GM23248 (cell line): Measurements from ENCODE around the gene CDH22. TPM values are rescaled to one million over a fixed set of nuclear protein-coding genes. Genes with fewer than 3 reads are reported as not detected.
A peak's percentile ranks its signal among the peaks of the same experiment; 100 is the strongest.

Experiments used
- DNase-seq: peaks from one replicate; pipeline ENCODE4 v3.0.0-alpha.2; 2015
- H2AFZ ChIP-seq: fragments of 200-600 bp; sonication (generic); 2 replicates; pipeline ENCODE4 v1.6.1; 2016; ENCODE audit warnings: antibody characterized with exemption
- H3F3A ChIP-seq: fragments of 200-600 bp; sonication (generic); 2 replicates; pipeline ENCODE4 v1.6.1; 2016; ENCODE audit warnings: mild to moderate bottlenecking, antibody characterized with exemption, mixed run types; ENCODE audit not compliant: insufficient read depth
- H3K27ac ChIP-seq: fragments of 200-600 bp; sonication (generic); 2 replicates; pipeline ENCODE4 v1.5.1; 2016; ENCODE audit warnings: mild to moderate bottlenecking
- H3K27me3 ChIP-seq: fragments of 200-600 bp; sonication (generic); replicated peaks from 2 replicates; pipeline ENCODE4 v1.6.1; 2016; ENCODE audit warnings: mild to moderate bottlenecking; ENCODE audit not compliant: insufficient read depth
- H3K36me3 ChIP-seq: fragments of 200-600 bp; sonication (generic); 2 replicates; pipeline ENCODE4 v1.6.1; 2016; ENCODE audit warnings: low read depth, mild to moderate bottlenecking
- H3K4me1 ChIP-seq: fragments of 200-600 bp; sonication (generic); 2 replicates; pipeline ENCODE4 v1.6.1; 2016; ENCODE audit warnings: mild to moderate bottlenecking; ENCODE audit not compliant: insufficient read depth
- H3K4me2 ChIP-seq: fragments of 200-600 bp; sonication (generic); one replicate; pipeline ENCODE4 v1.6.1; 2016; ENCODE audit warnings: mild to moderate bottlenecking; ENCODE audit not compliant: unreplicated experiment
- H3K4me3 ChIP-seq: fragments of 200-600 bp; sonication (generic); 2 replicates; pipeline ENCODE4 v1.5.1; 2016; ENCODE audit warnings: mild to moderate bottlenecking
- H3K79me2 ChIP-seq: fragments of 200-600 bp; sonication (generic); 2 replicates; pipeline ENCODE4 v1.6.1; 2016; ENCODE audit warnings: mild to moderate bottlenecking; ENCODE audit not compliant: insufficient read depth
- H3K9ac ChIP-seq: fragments of 200-600 bp; sonication (generic); 2 replicates; pipeline ENCODE4 v1.6.1; 2016; ENCODE audit warnings: mild to moderate bottlenecking
- H3K9me2 ChIP-seq: fragments of 200-600 bp; sonication (generic); 2 replicates; pipeline ENCODE4 v1.6.1; 2016; ENCODE audit warnings: mixed run types, mild to moderate bottlenecking, moderate library complexity; ENCODE audit not compliant: insufficient read depth
- H3K9me3 ChIP-seq: fragments of 200-600 bp; sonication (generic); one replicate; pipeline ENCODE4 v1.6.1; 2017; ENCODE audit warnings: low read depth
- H4K20me1 ChIP-seq: fragments of 200-600 bp; sonication (generic); 2 replicates; pipeline ENCODE4 v1.6.0; 2016; ENCODE audit not compliant: insufficient read depth
- EZH2 ChIP-seq: fragments of 200-600 bp; sonication (generic); IDR thresholded peaks from 2 replicates; pipeline ENCODE4 v1.6.1; 2018; ENCODE audit warnings: antibody characterized with exemption, mild to moderate bottlenecking; ENCODE audit not compliant: insufficient read depth, poor library complexity, severe bottlenecking
- EZH2phosphoT487 ChIP-seq: fragments of 200-600 bp; sonication (generic); IDR thresholded peaks from 2 replicates; pipeline ENCODE4 v1.6.1; 2018; ENCODE audit warnings: antibody characterized with exemption, moderate library complexity, mild to moderate bottlenecking, low read depth; ENCODE audit not compliant: insufficient read depth
- WGBS, 2 experiments: methylation state at CpG; one replicate each; pipeline ENCODE4 v1.1.6; 2015 to 2017; ENCODE audit warnings: low lambda C conversion rate in 2 of 2, low coverage in 1 of 2; ENCODE audit errors: missing lambda C conversion rate in 2 of 2; 5-methylcytosine and 5-hydroxymethylcytosine counted together
- in situ Hi-C: fragments of 300-500 bp; cut with MboI; formaldehyde crosslinking; loops from 2 replicates; pipeline ENCODE4 v1.15.0; 2020
- polyA plus RNA-seq: library from polyadenylated mRNA; unstranded; fragments of >200 nt; fragmentation: Nextera tagmentation; extraction: Ambion mirVana; gene quantifications from 2 replicates; pipeline ENCODE4 v1.2.1, GENCODE V29; 2016
- total RNA-seq: library from RNA; depleted of rRNA; stranded (reverse); fragments of >200 nt; shearing (Covaris generic); gene quantifications from 2 replicates; pipeline ENCODE4 v1.2.3, GENCODE V29; 2014

The CDH22 gene
- total and polyA plus RNA-seq, 2 experiments from 2014 or later: not detected

DNA sequence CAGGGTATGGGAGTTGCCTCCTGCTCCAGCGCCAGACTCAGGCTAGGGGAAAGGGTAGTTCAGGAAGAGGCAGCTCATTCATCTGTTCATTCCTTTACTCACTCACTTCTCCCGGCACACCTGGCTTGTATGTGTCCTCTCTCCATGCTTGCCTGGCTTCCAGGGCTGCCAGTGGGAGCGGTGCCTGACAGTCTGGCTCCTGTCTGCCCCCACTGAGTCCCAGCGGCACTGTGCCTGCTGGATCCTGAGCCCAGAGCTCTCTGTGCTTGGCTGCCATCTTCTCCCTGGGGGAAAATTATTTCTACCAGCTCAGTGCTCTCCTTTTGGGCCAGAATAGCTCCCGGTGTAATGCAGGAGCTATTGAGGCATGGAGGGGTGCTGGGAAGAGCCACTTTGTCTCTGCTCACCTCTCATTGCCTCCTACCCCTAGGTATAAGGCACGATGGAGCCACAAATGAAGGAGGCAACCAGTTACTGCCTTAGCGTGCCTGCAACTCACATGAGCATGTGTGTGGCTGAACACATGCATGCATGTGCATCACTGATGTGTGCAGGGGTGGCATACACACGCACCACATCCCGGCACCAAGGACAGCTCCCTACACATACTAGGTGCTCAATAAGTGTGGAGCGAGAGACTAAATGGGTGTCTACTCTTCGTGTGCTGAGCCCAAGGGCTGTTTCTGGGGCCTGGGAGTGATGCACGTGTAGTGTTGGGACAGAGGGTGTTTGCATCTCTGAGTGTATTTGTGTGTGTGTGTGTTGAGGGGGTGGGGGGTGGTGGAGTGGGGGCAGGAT lies 46.6 kb downstream of the CDH22 start:
- no peaks in the 10 kb centered on the region for H3K9me2 ChIP-seq
- no peak overlapping the region for H3K4me2 ChIP-seq
- DNase-seq: no peak
- H3K9me3 ChIP-seq: no peaks in the 10 kb centered on the region
- peaks cover 9% of the 10 kb centered on the region; the same call in 1 of the 2 replicates for H3K27me3 ChIP-seq
- H2AFZ ChIP-seq: no peak overlapping the region
- H3K36me3 ChIP-seq: no peaks in the 10 kb centered on the region
- H3K9ac ChIP-seq: no peak overlapping the region
- no peak overlapping the region for H3K4me3 ChIP-seq
- no peaks in the 10 kb centered on the region for H3K4me1 ChIP-seq
- no peak overlapping the region for H3K27ac ChIP-seq
- no peaks in the 10 kb centered on the region for H3K79me2 ChIP-seq
- no peaks in the 10 kb centered on the region for H4K20me1 ChIP-seq
- 45 to 50% methylated on average over 12 of the region's 12 CpGs for WGBS, 2 experiments
- in situ Hi-C loops: no loop called here
- no peak for TF ChIP-seq EZH2
- no peak for TF ChIP-seq EZH2phosphoT487
- no peaks in the 10 kb centered on the region for H3F3A ChIP-seq

GRCh38 chr20:46260936-46261454 lies 47.3 kb downstream of the CDH22 start:
- Histone ChIP-seq H3K27me3 (0 out of 2 replicates have a peak, but pooled peaks cover 9% of the 10 kb centered on the region), H3K9ac (no peak overlapping the region), H3K4me2 (no peak overlapping the region), H3K36me3 (no peaks in the 10 kb centered on the region), H3K9me3 (no peaks in the 10 kb centered on the region), H3K9me2 (no peaks in the 10 kb centered on the region), H3K27ac (no peak overlapping the region), H3F3A (no peaks in the 10 kb centered on the region), H4K20me1 (no peaks in the 10 kb centered on the region), H3K4me1 (no peaks in the 10 kb centered on the region), H3K79me2 (no peaks in the 10 kb centered on the region), H2AFZ (no peak overlapping the region), H3K4me3 (no peak overlapping the region)
- 58% methylated on average over 1 of the region's 1 CpG for WGBS, 2 experiments
- in situ Hi-C loops: no loop called here
- TF ChIP-seq EZH2 (no peak), EZH2phosphoT487 (no peak)
- no peak for DNase-seq

DNA sequence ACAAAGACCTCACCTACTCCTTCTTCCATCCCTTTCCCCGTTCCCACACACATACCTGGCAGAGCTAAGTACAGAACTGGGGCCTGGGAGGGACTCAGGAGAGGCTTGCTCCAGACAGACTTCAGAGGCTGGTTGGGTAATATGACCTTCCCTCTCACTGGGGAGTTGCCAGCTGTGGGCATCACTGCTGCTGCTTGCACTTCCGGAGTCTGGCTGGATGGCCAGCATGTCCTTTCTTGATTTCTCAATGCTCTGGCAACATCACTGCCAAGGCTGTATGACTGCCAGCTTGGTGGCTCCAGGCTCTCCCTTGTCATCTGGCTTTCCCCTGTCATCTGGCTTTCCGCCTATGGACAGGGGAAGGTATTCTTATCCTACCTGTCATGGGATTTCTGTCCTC lies 47.8 kb downstream of the CDH22 start:
- Histone ChIP-seq H3K9me2 (no peaks in the 10 kb centered on the region), H4K20me1 (no peaks in the 10 kb centered on the region), H3K27me3 (0 out of 2 replicates have a peak, but pooled peaks cover 9% of the 10 kb centered on the region), H3K27ac (no peak overlapping the region), H3K79me2 (no peaks in the 10 kb centered on the region), H3K36me3 (no peaks in the 10 kb centered on the region), H3K4me2 (no peak overlapping the region), H3K9ac (no peak overlapping the region), H3F3A (no peaks in the 10 kb centered on the region), H3K4me3 (no peak overlapping the region), H3K9me3 (no peaks in the 10 kb centered on the region), H3K4me1 (no peaks in the 10 kb centered on the region), H2AFZ (no peak overlapping the region)
- WGBS, 2 experiments: 31 to 35% methylated on average over 3 of the region's 3 CpGs
- TF ChIP-seq EZH2phosphoT487: no peak
- no peak for TF ChIP-seq EZH2
- in situ Hi-C loops: no loop called here
- DNase-seq: peak; percentile 19

GRCh38 chr20:46259260-46259859 lies 48.9 kb downstream of the CDH22 start:
- H3F3A ChIP-seq: no peaks in the 10 kb centered on the region
- WGBS, 2 experiments: 24 to 46% methylated on average over 1 of the region's 1 CpG
- no peaks in the 10 kb centered on the region for H3K79me2 ChIP-seq
- no peaks in the 10 kb centered on the region for H3K4me1 ChIP-seq
- H3K27me3 ChIP-seq: peaks cover 9% of the 10 kb centered on the region; the same call in 1 of the 2 replicates
- no peak for DNase-seq
- no peak overlapping the region for H2AFZ ChIP-seq
- H4K20me1 ChIP-seq: no peaks in the 10 kb centered on the region
- H3K9me2 ChIP-seq: no peaks in the 10 kb centered on the region
- in situ Hi-C loops: no loop called here
- H3K9ac ChIP-seq: no peak overlapping the region
- no peak for TF ChIP-seq EZH2phosphoT487
- TF ChIP-seq EZH2: no peak
- H3K4me3 ChIP-seq: no peak overlapping the region
- H3K9me3 ChIP-seq: no peaks in the 10 kb centered on the region
- no peak overlapping the region for H3K4me2 ChIP-seq
- no peak overlapping the region for H3K27ac ChIP-seq
- H3K36me3 ChIP-seq: no peaks in the 10 kb centered on the region
